ENCODE measurements around the gene CLC. TPM values are rescaled to one million over a fixed set of nuclear protein-coding genes. Genes with fewer than 3 reads are reported as not detected.
A peak's percentile ranks its signal among the peaks of the same experiment; 100 is the strongest.

The CLC gene
- total RNA-seq, 1 donor from 2014 or later: 2.3 TPM

GRCh38 chr19:39746836-39747529 is 9.2 kb upstream of the CLC start:
- H3K27ac Mint-ChIP-seq: no peak overlapping the region
- intact Hi-C loops (cut with micrococcal nuclease): no loop called here
- H3K4me3 Mint-ChIP-seq: no peak overlapping the region
- H3K4me1 Mint-ChIP-seq (ENCODE audit: low read depth): no peaks in the 10 kb centered on the region
- H3K36me3 Mint-ChIP-seq (ENCODE audit: low read depth): peaks cover 3% of the 10 kb centered on the region
- peaks cover 7% of the 10 kb centered on the region for H3K27me3 Mint-ChIP-seq (ENCODE audit: insufficient read depth)
- H3K9me3 Mint-ChIP-seq: peaks cover 5% of the 10 kb centered on the region
- no peak for DNase-seq (ENCODE audit: low spot score)

- intact Hi-C loops (cut with micrococcal nuclease): no loop called here
- Mint-ChIP-seq H3K4me3 (no peak overlapping the region), H3K4me1 (ENCODE audit: low read depth) (peaks cover 7% of the 10 kb centered on the region), H3K36me3 (ENCODE audit: low read depth) (peaks cover 3% of the 10 kb centered on the region), H3K27me3 (ENCODE audit: insufficient read depth) (peaks cover 7% of the 10 kb centered on the region), H3K9me3 (peaks cover 5% of the 10 kb centered on the region), H3K27ac (no peak overlapping the region)
- no peak for DNase-seq (ENCODE audit: low spot score)
These were observed 7.8 kb upstream of the CLC start for GRCh38 chr19:39745643-39746042.

GRCh38 chr19:39740395-39740794 is 2.6 kb upstream of the CLC start:
- Mint-ChIP-seq H3K27ac (peak overlapping the region; percentile 87), H3K27me3 (ENCODE audit: insufficient read depth) (peaks cover 6% of the 10 kb centered on the region), H3K36me3 (ENCODE audit: low read depth) (peaks cover 4% of the 10 kb centered on the region), H3K4me1 (ENCODE audit: low read depth) (peaks cover 47% of the 10 kb centered on the region), H3K9me3 (peaks cover 5% of the 10 kb centered on the region), H3K4me3 (peak overlapping the region; percentile 75)
- intact Hi-C loops (cut with micrococcal nuclease): loop anchor here (1.0 kb wide), 2 partner anchors 36 to 61 kb away; partner anchors contain the start of gene LGALS14
- DNase-seq (ENCODE audit: low spot score): no peak

GRCh38 chr19:39738814-39739213 is 985 bp upstream of the CLC start:
- H3K9me3 Mint-ChIP-seq: peaks cover 10% of the 10 kb centered on the region
- H3K4me1 Mint-ChIP-seq (ENCODE audit: low read depth): peaks cover 54% of the 10 kb centered on the region
- no peak overlapping the region for H3K27ac Mint-ChIP-seq
- H3K4me3 Mint-ChIP-seq: no peak overlapping the region
- H3K36me3 Mint-ChIP-seq (ENCODE audit: low read depth): peaks cover 4% of the 10 kb centered on the region
- DNase-seq (ENCODE audit: low spot score): no peak
- intact Hi-C loops (cut with micrococcal nuclease): no loop called here
- H3K27me3 Mint-ChIP-seq (ENCODE audit: insufficient read depth): peaks cover 6% of the 10 kb centered on the region

- intact Hi-C loops (cut with micrococcal nuclease): no loop called here
- H3K9me3 Mint-ChIP-seq: peaks cover 13% of the 10 kb centered on the region
- no peak overlapping the region for H3K4me3 Mint-ChIP-seq
- H3K4me1 Mint-ChIP-seq (ENCODE audit: low read depth): peaks cover 54% of the 10 kb centered on the region
- peaks cover 1% of the 10 kb centered on the region for H3K36me3 Mint-ChIP-seq (ENCODE audit: low read depth)
- H3K27ac Mint-ChIP-seq: peak overlapping the region; percentile 37
- H3K27me3 Mint-ChIP-seq (ENCODE audit: insufficient read depth): peaks cover 3% of the 10 kb centered on the region
- DNase-seq (ENCODE audit: low spot score): no peak
These were observed 478 bp downstream of the CLC start for GRCh38 chr19:39737351-39737750.

GRCh38 chr19:39736088-39736487 is 1.7 kb downstream of the CLC start:
- Mint-ChIP-seq H3K9me3 (peaks cover 13% of the 10 kb centered on the region), H3K4me3 (no peak overlapping the region), H3K27me3 (ENCODE audit: insufficient read depth) (peaks cover 3% of the 10 kb centered on the region), H3K36me3 (ENCODE audit: low read depth) (peaks cover 1% of the 10 kb centered on the region), H3K27ac (peak overlapping the region; percentile 77), H3K4me1 (ENCODE audit: low read depth) (peaks cover 49% of the 10 kb centered on the region)
- intact Hi-C loops (cut with micrococcal nuclease): loop anchor here (1.0 kb wide), 1 partner anchor 153 kb away; no protein-coding TSS in a partner anchor
- DNase-seq (ENCODE audit: low spot score): no peak

- peaks cover 3% of the 10 kb centered on the region for H3K27me3 Mint-ChIP-seq (ENCODE audit: insufficient read depth)
- H3K9me3 Mint-ChIP-seq: peaks cover 13% of the 10 kb centered on the region
- H3K4me1 Mint-ChIP-seq (ENCODE audit: low read depth): peaks cover 47% of the 10 kb centered on the region
- intact Hi-C loops (cut with micrococcal nuclease): loop anchor here (1.0 kb wide), 1 partner anchor 152 kb away; no protein-coding TSS in a partner anchor
- peaks cover 1% of the 10 kb centered on the region for H3K36me3 Mint-ChIP-seq (ENCODE audit: low read depth)
- peak overlapping the region; percentile 77 for H3K27ac Mint-ChIP-seq
- no peak for DNase-seq (ENCODE audit: low spot score)
- no peak overlapping the region for H3K4me3 Mint-ChIP-seq
These were observed 2.1 kb downstream of the CLC start for GRCh38 chr19:39735688-39736087.

- Mint-ChIP-seq H3K9me3 (peaks cover 13% of the 10 kb centered on the region), H3K36me3 (ENCODE audit: low read depth) (peaks cover 1% of the 10 kb centered on the region), H3K27me3 (ENCODE audit: insufficient read depth) (peaks cover 4% of the 10 kb centered on the region), H3K4me1 (ENCODE audit: low read depth) (peaks cover 37% of the 10 kb centered on the region), H3K27ac (peak overlapping the region; percentile 11), H3K4me3 (no peak overlapping the region)
- intact Hi-C loops (cut with micrococcal nuclease): no loop called here
- no peak for DNase-seq (ENCODE audit: low spot score)
These were observed 4.0 kb downstream of the CLC start for GRCh38 chr19:39733841-39734240.

- Mint-ChIP-seq H3K4me1 (ENCODE audit: low read depth) (peaks cover 16% of the 10 kb centered on the region), H3K9me3 (peaks cover 13% of the 10 kb centered on the region), H3K27ac (no peak overlapping the region)
These were observed 6.1 kb downstream of the CLC start for GRCh38 chr19:39731685-39732084.

GRCh38 chr19:39729594-39729993 is 8.2 kb downstream of the CLC start:
- intact Hi-C loops (cut with micrococcal nuclease): no loop called here
- Mint-ChIP-seq H3K27me3 (ENCODE audit: insufficient read depth) (peaks cover 6% of the 10 kb centered on the region), H3K9me3 (peaks cover 10% of the 10 kb centered on the region), H3K36me3 (ENCODE audit: low read depth) (no peaks in the 10 kb centered on the region), H3K4me3 (no peak overlapping the region), H3K27ac (no peak overlapping the region), H3K4me1 (ENCODE audit: low read depth) (peaks cover under 1% of the 10 kb centered on the region)
- DNase-seq (ENCODE audit: low spot score): no peak

More at GRCh38 chr19:39731685-39732084, 6.1 kb downstream of the CLC start:
- H3K27me3 Mint-ChIP-seq (ENCODE audit: insufficient read depth): peaks cover 3% of the 10 kb centered on the region
- no peak overlapping the region for H3K4me3 Mint-ChIP-seq
- intact Hi-C loops (cut with micrococcal nuclease): no loop called here
- DNase-seq (ENCODE audit: low spot score): no peak
- H3K36me3 Mint-ChIP-seq (ENCODE audit: low read depth): peaks cover 1% of the 10 kb centered on the region

GRCh38 chr19:39728040-39728439 is 9.8 kb downstream of the CLC start:
- peaks cover 1% of the 10 kb centered on the region for H3K9me3 Mint-ChIP-seq
- no peak for DNase-seq (ENCODE audit: low spot score)
- no peak overlapping the region for H3K4me3 Mint-ChIP-seq
- intact Hi-C loops (cut with micrococcal nuclease): no loop called here
- H3K36me3 Mint-ChIP-seq (ENCODE audit: low read depth): no peaks in the 10 kb centered on the region
- H3K4me1 Mint-ChIP-seq (ENCODE audit: low read depth): no peaks in the 10 kb centered on the region
- peaks cover 6% of the 10 kb centered on the region for H3K27me3 Mint-ChIP-seq (ENCODE audit: insufficient read depth)
- no peak overlapping the region for H3K27ac Mint-ChIP-seq

- intact Hi-C loops (cut with micrococcal nuclease): no loop called here
- Mint-ChIP-seq H3K36me3 (ENCODE audit: low read depth) (no peaks in the 10 kb centered on the region), H3K27ac (no peak overlapping the region), H3K4me3 (no peak overlapping the region), H3K9me3 (no peaks in the 10 kb centered on the region), H3K27me3 (ENCODE audit: insufficient read depth) (peaks cover 13% of the 10 kb centered on the region), H3K4me1 (ENCODE audit: low read depth) (no peaks in the 10 kb centered on the region)
- no peak for DNase-seq (ENCODE audit: low spot score)
These were observed 10.6 kb downstream of the CLC start for GRCh38 chr19:39727070-39727800.

- Mint-ChIP-seq H3K36me3 (ENCODE audit: low read depth) (no peaks in the 10 kb centered on the region), H3K4me1 (ENCODE audit: low read depth) (no peaks in the 10 kb centered on the region), H3K27me3 (ENCODE audit: insufficient read depth) (peaks cover 15% of the 10 kb centered on the region), H3K9me3 (no peaks in the 10 kb centered on the region), H3K27ac (no peak overlapping the region), H3K4me3 (no peak overlapping the region)
- no peak for DNase-seq (ENCODE audit: low spot score)
- intact Hi-C loops (cut with micrococcal nuclease): no loop called here
These were observed 11.8 kb downstream of the CLC start for GRCh38 chr19:39725995-39726394.
